ENCODE data around the gene VAT1L. TPM values are rescaled to one million over a fixed set of nuclear protein-coding genes. Genes with fewer than 3 reads are reported as not detected.

Gene VAT1L
- total RNA-seq, 3 donors from 2014 or later = 0.08 to 0.22 (median 0.11) TPM

- H3K36me3 Mint-ChIP-seq (ENCODE audit: insufficient read depth) = no peaks in the 10 kb centered on the region
- H3K9me3 Mint-ChIP-seq = no peaks in the 10 kb centered on the region
- peaks cover 66% of the 10 kb centered on the region for H3K27me3 Mint-ChIP-seq (ENCODE audit: low read depth)
- no peak overlapping the region for H3K4me3 Mint-ChIP-seq
- DNase-seq (no peak), ATAC-seq (no peak)
- H3K4me1 Mint-ChIP-seq (ENCODE audit: low read depth) = peaks cover 5% of the 10 kb centered on the region
Measured at GRCh38 chr16:77790009-77790372, 1.6 kb downstream of the VAT1L start.

GRCh38 chr16:77790912-77791311, 2.5 kb downstream of the VAT1L start:
- Mint-ChIP-seq H3K4me1 (ENCODE audit: low read depth) (peaks cover 5% of the 10 kb centered on the region), H3K27me3 (ENCODE audit: low read depth) (peaks cover 63% of the 10 kb centered on the region), H3K4me3 (no peak overlapping the region), H3K36me3 (ENCODE audit: insufficient read depth) (no peaks in the 10 kb centered on the region), H3K9me3 (no peaks in the 10 kb centered on the region)
- ATAC-seq (no peak), DNase-seq (no peak)

- H3K36me3 Mint-ChIP-seq (ENCODE audit: insufficient read depth) = no peaks in the 10 kb centered on the region
- peaks cover 39% of the 10 kb centered on the region for H3K27me3 Mint-ChIP-seq (ENCODE audit: low read depth)
- H3K9me3 Mint-ChIP-seq = no peaks in the 10 kb centered on the region
- H3K4me1 Mint-ChIP-seq (ENCODE audit: low read depth) = peaks cover 4% of the 10 kb centered on the region
- no peak for ATAC-seq
- no peak for DNase-seq
- no peak overlapping the region for H3K4me3 Mint-ChIP-seq
Measured at GRCh38 chr16:77793417-77793816, 5.1 kb downstream of the VAT1L start.

GRCh38 chr16:77794586-77794985, 6.2 kb downstream of the VAT1L start:
- H3K36me3 Mint-ChIP-seq (ENCODE audit: insufficient read depth) = no peaks in the 10 kb centered on the region
- ATAC-seq (no peak), DNase-seq (no peak)
- H3K4me3 Mint-ChIP-seq = no peak overlapping the region
- H3K9me3 Mint-ChIP-seq = no peaks in the 10 kb centered on the region
- peaks cover 4% of the 10 kb centered on the region for H3K4me1 Mint-ChIP-seq (ENCODE audit: low read depth)
- H3K27me3 Mint-ChIP-seq (ENCODE audit: low read depth) = peaks cover 33% of the 10 kb centered on the region

GRCh38 chr16:77801817-77802216, 13.5 kb downstream of the VAT1L start:
- Mint-ChIP-seq H3K4me1 (ENCODE audit: low read depth) (no peaks in the 10 kb centered on the region), H3K27me3 (ENCODE audit: low read depth) (no peaks in the 10 kb centered on the region), H3K4me3 (no peak overlapping the region), H3K36me3 (ENCODE audit: insufficient read depth) (no peaks in the 10 kb centered on the region), H3K9me3 (no peaks in the 10 kb centered on the region)
- no peak for ATAC-seq
- DNase-seq = no peak

GRCh38 chr16:77805398-77805797, 17.0 kb downstream of the VAT1L start:
- ATAC-seq = no peak
- H3K27me3 Mint-ChIP-seq (ENCODE audit: low read depth) = no peaks in the 10 kb centered on the region
- no peak for DNase-seq
- no peaks in the 10 kb centered on the region for H3K36me3 Mint-ChIP-seq (ENCODE audit: insufficient read depth)
- H3K9me3 Mint-ChIP-seq = no peaks in the 10 kb centered on the region
- no peak overlapping the region for H3K4me3 Mint-ChIP-seq
- no peaks in the 10 kb centered on the region for H3K4me1 Mint-ChIP-seq (ENCODE audit: low read depth)

GRCh38 chr16:77807021-77807420, 18.7 kb downstream of the VAT1L start:
- no peak overlapping the region for H3K4me3 Mint-ChIP-seq
- no peaks in the 10 kb centered on the region for H3K9me3 Mint-ChIP-seq
- DNase-seq (no peak), ATAC-seq (no peak)
- H3K27me3 Mint-ChIP-seq (ENCODE audit: low read depth) = no peaks in the 10 kb centered on the region
- no peaks in the 10 kb centered on the region for H3K4me1 Mint-ChIP-seq (ENCODE audit: low read depth)
- no peaks in the 10 kb centered on the region for H3K36me3 Mint-ChIP-seq (ENCODE audit: insufficient read depth)

- no peaks in the 10 kb centered on the region for H3K4me1 Mint-ChIP-seq (ENCODE audit: low read depth)
- H3K4me3 Mint-ChIP-seq = no peak overlapping the region
- H3K27me3 Mint-ChIP-seq (ENCODE audit: low read depth) = peaks cover 1% of the 10 kb centered on the region
- H3K36me3 Mint-ChIP-seq (ENCODE audit: insufficient read depth) = no peaks in the 10 kb centered on the region
- no peak for ATAC-seq
- DNase-seq = no peak
- no peaks in the 10 kb centered on the region for H3K9me3 Mint-ChIP-seq
Measured at GRCh38 chr16:77812856-77813500, 24.6 kb downstream of the VAT1L start.

- H3K4me3 Mint-ChIP-seq = no peak overlapping the region
- DNase-seq = no peak
- H3K36me3 Mint-ChIP-seq (ENCODE audit: insufficient read depth) = no peaks in the 10 kb centered on the region
- no peak for ATAC-seq
- no peaks in the 10 kb centered on the region for H3K9me3 Mint-ChIP-seq
- H3K4me1 Mint-ChIP-seq (ENCODE audit: low read depth) = no peaks in the 10 kb centered on the region
- H3K27me3 Mint-ChIP-seq (ENCODE audit: low read depth) = peaks cover 10% of the 10 kb centered on the region
Measured at GRCh38 chr16:77816293-77816692, 27.9 kb downstream of the VAT1L start.

- Mint-ChIP-seq H3K4me3 (no peak overlapping the region), H3K4me1 (ENCODE audit: low read depth) (no peaks in the 10 kb centered on the region), H3K9me3 (no peaks in the 10 kb centered on the region), H3K36me3 (ENCODE audit: insufficient read depth) (no peaks in the 10 kb centered on the region), H3K27me3 (ENCODE audit: low read depth) (peaks cover 15% of the 10 kb centered on the region)
- ATAC-seq (no peak), DNase-seq (no peak)
Measured at GRCh38 chr16:77820340-77820739, 32.0 kb downstream of the VAT1L start.

GRCh38 chr16:77822661-77823060, 34.3 kb downstream of the VAT1L start:
- no peaks in the 10 kb centered on the region for H3K9me3 Mint-ChIP-seq
- no peaks in the 10 kb centered on the region for H3K36me3 Mint-ChIP-seq (ENCODE audit: insufficient read depth)
- H3K27me3 Mint-ChIP-seq (ENCODE audit: low read depth) = peaks cover 13% of the 10 kb centered on the region
- no peak for DNase-seq
- no peak overlapping the region for H3K4me3 Mint-ChIP-seq
- H3K4me1 Mint-ChIP-seq (ENCODE audit: low read depth) = no peaks in the 10 kb centered on the region
- no peak for ATAC-seq

GRCh38 chr16:77823067-77823466, 34.7 kb downstream of the VAT1L start:
- Mint-ChIP-seq H3K27me3 (ENCODE audit: low read depth) (peaks cover 13% of the 10 kb centered on the region), H3K4me1 (ENCODE audit: low read depth) (no peaks in the 10 kb centered on the region), H3K4me3 (no peak overlapping the region), H3K36me3 (ENCODE audit: insufficient read depth) (no peaks in the 10 kb centered on the region), H3K9me3 (no peaks in the 10 kb centered on the region)
- ATAC-seq (no peak), DNase-seq (no peak)

- DNase-seq (no peak), ATAC-seq (no peak)
- H3K27me3 Mint-ChIP-seq (ENCODE audit: low read depth) = peaks cover 11% of the 10 kb centered on the region
- no peaks in the 10 kb centered on the region for H3K9me3 Mint-ChIP-seq
- H3K4me3 Mint-ChIP-seq = no peak overlapping the region
- H3K36me3 Mint-ChIP-seq (ENCODE audit: insufficient read depth) = no peaks in the 10 kb centered on the region
- H3K4me1 Mint-ChIP-seq (ENCODE audit: low read depth) = no peaks in the 10 kb centered on the region
Measured at GRCh38 chr16:77825196-77825595, 36.8 kb downstream of the VAT1L start.

- no peak for ATAC-seq
Measured at GRCh38 chr16:77827032-77827431, 38.7 kb downstream of the VAT1L start.

GRCh38 chr16:77833921-77834634, 45.7 kb downstream of the VAT1L start:
- Mint-ChIP-seq H3K36me3 (ENCODE audit: insufficient read depth) (no peaks in the 10 kb centered on the region), H3K27me3 (ENCODE audit: low read depth) (peaks cover 3% of the 10 kb centered on the region), H3K9me3 (no peaks in the 10 kb centered on the region), H3K4me1 (ENCODE audit: low read depth) (no peaks in the 10 kb centered on the region), H3K4me3 (no peak overlapping the region)
- ATAC-seq (no peak), DNase-seq (no peak)

More at GRCh38 chr16:77827032-77827431, 38.7 kb downstream of the VAT1L start:
- Mint-ChIP-seq H3K36me3 (ENCODE audit: insufficient read depth) (no peaks in the 10 kb centered on the region), H3K4me3 (no peak overlapping the region), H3K4me1 (ENCODE audit: low read depth) (no peaks in the 10 kb centered on the region), H3K9me3 (no peaks in the 10 kb centered on the region), H3K27me3 (ENCODE audit: low read depth) (peaks cover 5% of the 10 kb centered on the region)
- DNase-seq = no peak
